Naive thymus-derived CD4-positive, alpha-beta T cell (primary cell): ENCODE measurements around the gene OGN. TPM values are rescaled to one million over a fixed set of nuclear protein-coding genes. Genes with fewer than 3 reads are reported as not detected.
"Not testable (repeated sequence)": the region's sequence is repeated elsewhere in the genome, so short reads cannot be mapped to it uniquely, and the experiment has no call there.

Source experiments
- ATAC-seq: fragments of 150-1000 bp; cut with Tn5 transposase; 2 replicates; pipeline ENCODE4 v1.10.0; 2021; ENCODE audit warnings: mild to moderate bottlenecking, moderate library complexity
- CTCF ChIA-PET: fragments of 350-600 bp; sonication (Branson Sonifier 250); formaldehyde crosslinking; loops from one replicate; lab custom pipeline; 2021; ENCODE audit warnings: antibody characterized with exemption; lab: Charles Lee
- POLR2A ChIA-PET: fragments of 350-600 bp; sonication (Branson Sonifier 250); formaldehyde crosslinking; loops from one replicate; lab custom pipeline; 2021; ENCODE audit warnings: antibody characterized with exemption, inconsistent platforms; lab: Charles Lee
- DNase-seq, 9 donors: peaks; one replicate each; pipeline versions ENCODE4 v3.0.0 to v3.0.0-alpha.2; 2020 to 2022; ENCODE audit warnings: mixed read lengths in 1 of 9
- H3K27ac ChIP-seq: one replicate; pipeline ENCODE4 v1.7.0; 2013; ENCODE audit warnings: mild to moderate bottlenecking, low read depth, low read length, moderate library complexity
- H3K27me3 ChIP-seq, 2 donors: one replicate each; pipeline ENCODE4 v1.7.0; 2013; ENCODE audit warnings: low read length in 2 of 2, mild to moderate bottlenecking in 2 of 2, moderate library complexity in 2 of 2; ENCODE audit not compliant: control insufficient read depth in 2 of 2, insufficient read depth in 2 of 2
- H3K36me3 ChIP-seq, 3 experiments: 1 replicate in 2 of 3; 2 replicates in 1 of 3; pipeline ENCODE4 v1.7.0; 2013; ENCODE audit warnings: low read length in 3 of 3, mild to moderate bottlenecking in 3 of 3, moderate library complexity in 1 of 3; ENCODE audit not compliant: insufficient read depth in 3 of 3, control insufficient read depth in 2 of 3
- H3K4me1 ChIP-seq, 2 donors: one replicate each; pipeline ENCODE4 v1.7.0; 2013; ENCODE audit warnings: low read length in 2 of 2, mild to moderate bottlenecking in 2 of 2, moderate library complexity in 1 of 2; ENCODE audit not compliant: control insufficient read depth in 2 of 2, insufficient read depth in 2 of 2
- H3K4me3 ChIP-seq: 2 replicates; pipeline ENCODE4 v1.7.0; 2013; ENCODE audit warnings: mild to moderate bottlenecking, low read length
- H3K9me3 ChIP-seq, 3 experiments: 1 replicate in 2 of 3; 2 replicates in 1 of 3; pipeline ENCODE4 v1.7.0; 2013; ENCODE audit warnings: low read length in 3 of 3; ENCODE audit not compliant: control insufficient read depth in 2 of 3
- H3K27ac Mint-ChIP-seq, 9 donors: one replicate each; pipeline ENCODE4 v1.8.0; 2020 to 2022; ENCODE audit warnings: mixed read lengths in 9 of 9, mild to moderate bottlenecking in 8 of 9, moderate library complexity in 5 of 9, inconsistent platforms in 2 of 9
- H3K27me3 Mint-ChIP-seq, 5 donors: one replicate each; pipeline ENCODE4 v1.8.0; 2021 to 2022; ENCODE audit warnings: mixed read lengths in 5 of 5, mild to moderate bottlenecking in 1 of 5
- H3K36me3 Mint-ChIP-seq, 5 donors: one replicate each; pipeline ENCODE4 v1.8.0; 2020 to 2022; ENCODE audit warnings: mixed read lengths in 5 of 5, mild to moderate bottlenecking in 3 of 5, inconsistent platforms in 1 of 5
- H3K4me1 Mint-ChIP-seq, 7 donors: one replicate each; pipeline ENCODE4 v1.8.0; 2020 to 2022; ENCODE audit warnings: mixed read lengths in 7 of 7, mild to moderate bottlenecking in 3 of 7, inconsistent platforms in 1 of 7
- H3K4me3 Mint-ChIP-seq, 10 donors: one replicate each; pipeline ENCODE4 v1.8.0; 2020 to 2022; ENCODE audit warnings: mild to moderate bottlenecking in 10 of 10, mixed read lengths in 10 of 10, moderate library complexity in 6 of 10, inconsistent platforms in 2 of 10
- H3K9me3 Mint-ChIP-seq, 11 donors: one replicate each; pipeline ENCODE4 v1.8.0; 2020 to 2022; ENCODE audit warnings: mixed read lengths in 11 of 11, mild to moderate bottlenecking in 4 of 11, inconsistent platforms in 1 of 11, moderate library complexity in 1 of 11
- intact Hi-C, 2 donors: fragments of 100-400 bp; cut with micrococcal nuclease; formaldehyde crosslinking; loops; one replicate each; pipeline ENCODE4 v1.15.1; 2023
- polyA plus RNA-seq, 2 donors: library from polyadenylated mRNA; unstranded; fragments of 300-500 nt; fragmentation: Illumina TruSeq; gene quantifications; one replicate each; pipeline ENCODE4 v1.2.3, GENCODE V29; 2021
- total RNA-seq, 6 experiments: library from RNA in 5 of 6; stranded (reverse) in 5 of 6; gene quantifications; 1 replicate in 5 of 6; 2 replicates in 1 of 6; pipeline ENCODE4 v1.2.3 and lab custom pipeline; 2021 to 2026

The OGN gene
- total and polyA plus RNA-seq, 7 experiments from 2014 or later = 0.10 to 0.27 (median 0.20) TPM; not detected in 3

DNA sequence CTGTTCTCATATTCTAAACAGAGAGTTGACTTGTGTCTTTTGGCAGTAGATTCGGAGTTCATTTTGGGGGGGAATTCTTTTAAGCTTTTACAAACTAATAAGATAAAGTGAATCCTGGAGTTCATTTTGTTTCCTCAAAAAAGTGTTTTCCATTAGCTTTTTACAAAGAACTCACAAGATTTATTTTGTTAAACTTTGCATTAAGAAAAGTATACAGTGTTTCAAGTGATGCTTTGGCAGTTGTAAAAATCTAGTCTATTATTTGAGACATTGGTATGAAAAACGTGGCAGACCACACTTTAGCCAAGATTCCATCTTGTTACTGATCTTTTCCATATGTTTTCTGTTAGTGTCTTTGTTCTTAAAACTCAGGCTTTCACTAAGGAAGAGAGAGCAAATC, 21.1 kb upstream of the OGN start:
- no peak overlapping the region for H3K4me3 Mint-ChIP-seq
- H3K27me3 Mint-ChIP-seq = peaks cover 0 to under 1% (median 0%) of the 10 kb centered on the region in 5 donors
- DNase-seq = no peak
- Histone ChIP-seq H3K27me3 (no peaks in the 10 kb centered on the region), H3K27ac (no peak overlapping the region), H3K9me3 (no peaks in the 10 kb centered on the region), H3K4me1 (no peaks in the 10 kb centered on the region), H3K4me3 (no peak overlapping the region), H3K36me3 (no peaks in the 10 kb centered on the region)
- peaks cover 0 to 2% (median 0%) of the 10 kb centered on the region in 7 donors for H3K4me1 Mint-ChIP-seq
- intact Hi-C loops = no loop called here
- H3K9me3 Mint-ChIP-seq = no peaks in the 10 kb centered on the region
- ChIA-PET POLR2A (no interaction called here), CTCF (no interaction called here)
- H3K27ac Mint-ChIP-seq = no peak overlapping the region
- ATAC-seq = no peak
- peaks cover 0 to 11% (median 7%) of the 10 kb centered on the region in 5 donors for H3K36me3 Mint-ChIP-seq

DNA sequence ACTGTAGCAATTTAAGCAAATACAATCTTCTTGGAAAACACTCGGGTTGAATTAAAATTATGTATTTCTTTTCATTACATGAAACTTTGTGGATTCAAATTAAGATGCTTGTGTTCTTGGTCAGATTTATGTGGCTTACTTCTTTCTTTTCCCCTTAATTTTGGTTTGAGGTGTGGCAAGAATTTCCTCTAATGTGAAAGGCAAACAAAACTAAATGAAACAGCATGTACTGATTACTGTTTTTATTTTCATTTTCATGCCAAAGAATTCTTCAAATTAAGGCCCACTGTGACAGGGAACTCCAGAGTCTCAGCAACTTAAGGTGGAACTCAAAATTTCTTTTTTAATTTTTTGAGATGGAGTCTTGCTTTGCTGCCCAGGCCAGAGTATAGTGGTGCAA, 20.0 kb upstream of the OGN start, which contains the start of gene OMD:
OMD (minus strand) TSS at position 132 of the 400 bp plus-strand sequence. CDS start 6,913 bp downstream, outside the sequence.
- POLR2A ChIA-PET = no interaction called here
- Mint-ChIP-seq H3K36me3 (peaks cover 0 to 17% (median 7%) of the 10 kb centered on the region in 5 donors), H3K27me3 (peaks cover 0 to 12% (median 0%) of the 10 kb centered on the region in 5 donors), H3K9me3 (peaks cover 0 to 3% (median 0%) of the 10 kb centered on the region in 11 donors), H3K4me3 (no peak within 1 kb of the TSS), H3K4me1 (peaks cover 0 to 2% (median 0%) of the 10 kb centered on the region in 7 donors), H3K27ac (no peak within 1 kb of the TSS)
- CTCF ChIA-PET = no interaction called here
- Histone ChIP-seq H3K36me3 (no peaks in the 10 kb centered on the region), H3K4me1 (no peaks in the 10 kb centered on the region), H3K27me3 (no peaks in the 10 kb centered on the region), H3K27ac (no peak within 1 kb of the TSS), H3K4me3 (no peak within 1 kb of the TSS), H3K9me3 (no peaks in the 10 kb centered on the region)
- intact Hi-C loops = no loop called here
- DNase-seq (no peak), ATAC-seq (no peak)

- H3K27me3 Mint-ChIP-seq = peaks cover 0 to 12% (median 0%) of the 10 kb centered on the region in 5 donors
- no peak for ATAC-seq
- H3K27ac Mint-ChIP-seq = no peak overlapping the region
- ChIA-PET POLR2A (no interaction called here), CTCF (no interaction called here)
- no peaks in the 10 kb centered on the region for H3K36me3 ChIP-seq
- H3K27ac ChIP-seq = no peak overlapping the region
- H3K9me3 Mint-ChIP-seq = peaks cover 0 to 3% (median 0%) of the 10 kb centered on the region in 11 donors
- intact Hi-C loops = no loop called here
- no peak for DNase-seq
- H3K4me1 Mint-ChIP-seq = peaks cover 0 to 2% (median 0%) of the 10 kb centered on the region in 7 donors
- no peak overlapping the region for H3K4me3 ChIP-seq
- no peak overlapping the region for H3K4me3 Mint-ChIP-seq
- no peaks in the 10 kb centered on the region for H3K9me3 ChIP-seq
- H3K27me3 ChIP-seq = no peaks in the 10 kb centered on the region
- no peaks in the 10 kb centered on the region for H3K4me1 ChIP-seq
- H3K36me3 Mint-ChIP-seq = peaks cover 0 to 17% (median 7%) of the 10 kb centered on the region in 5 donors
Measured at GRCh38 chr9:92423612-92424011, 19.2 kb upstream of the OGN start.

DNA sequence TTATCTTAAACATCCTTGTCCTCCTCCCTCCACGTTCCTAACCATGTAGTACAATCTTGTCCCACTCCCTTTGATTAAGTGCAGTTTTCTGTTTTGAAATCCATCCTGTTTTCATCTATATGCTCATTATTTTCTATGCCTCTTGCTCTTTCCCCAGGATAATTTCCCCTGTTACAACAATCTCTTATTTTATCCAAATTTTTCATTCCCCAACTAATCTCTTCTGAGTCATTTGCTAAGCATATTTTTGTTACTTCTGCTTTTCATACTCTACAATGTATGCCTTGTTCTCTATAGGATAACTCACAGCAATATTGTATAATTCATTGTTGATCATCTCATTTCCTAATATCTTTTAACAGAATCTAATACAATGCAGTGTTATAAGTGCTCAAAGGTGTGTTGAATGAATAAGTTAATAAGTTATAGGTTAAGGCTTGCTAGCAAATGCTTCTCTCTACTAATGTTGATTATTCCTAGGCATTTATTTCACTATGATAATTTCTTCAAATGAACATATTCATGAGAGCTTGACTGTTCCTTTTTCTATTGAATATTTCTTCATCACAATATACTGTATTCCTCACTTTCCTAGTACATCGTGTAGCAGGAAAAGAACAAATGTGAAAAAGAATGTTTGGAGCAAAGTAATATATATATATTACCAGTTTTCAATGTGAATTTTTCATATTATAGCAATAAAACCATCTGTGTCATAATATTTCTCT, 18.4 kb upstream of the OGN start:
- H3K27me3 Mint-ChIP-seq = peaks cover 0 to 12% (median 0%) of the 10 kb centered on the region in 5 donors
- ATAC-seq = no peak
- CTCF ChIA-PET = no interaction called here

GRCh38 chr9:92414566-92414965, 10.2 kb upstream of the OGN start:
- Mint-ChIP-seq H3K9me3 (peaks cover 0 to 2% (median 0%) of the 10 kb centered on the region in 11 donors), H3K36me3 (peaks cover 0 to 9% (median 0%) of the 10 kb centered on the region in 5 donors), H3K4me1 (peaks cover 0 to 5% (median 0%) of the 10 kb centered on the region in 7 donors), H3K27ac (no peak overlapping the region), H3K27me3 (peaks cover 0 to 2% (median 0%) of the 10 kb centered on the region in 5 donors), H3K4me3 (no peak overlapping the region)
- Histone ChIP-seq H3K4me1 (no peaks in the 10 kb centered on the region), H3K27me3 (no peaks in the 10 kb centered on the region), H3K27ac (no peak overlapping the region), H3K9me3 (no peaks in the 10 kb centered on the region), H3K4me3 (no peak overlapping the region), H3K36me3 (no peaks in the 10 kb centered on the region)
- intact Hi-C loops = no loop called here
- ATAC-seq (no peak), DNase-seq (no peak)
- POLR2A ChIA-PET = no interaction called here
- CTCF ChIA-PET = no interaction called here

More for the DNA sequence above, 18.4 kb upstream of the OGN start:
- Mint-ChIP-seq H3K4me1 (peaks cover 0 to 2% (median 0%) of the 10 kb centered on the region in 7 donors), H3K9me3 (peaks cover 0 to 3% (median 0%) of the 10 kb centered on the region in 11 donors), H3K4me3 (no peak overlapping the region), H3K36me3 (peaks cover 0 to 17% (median 6%) of the 10 kb centered on the region in 5 donors), H3K27ac (no peak overlapping the region)
- Histone ChIP-seq H3K36me3 (no peaks in the 10 kb centered on the region), H3K27ac (no peak overlapping the region), H3K4me1 (no peaks in the 10 kb centered on the region), H3K4me3 (no peak overlapping the region), H3K9me3 (no peaks in the 10 kb centered on the region), H3K27me3 (no peaks in the 10 kb centered on the region)
- no peak for DNase-seq
- POLR2A ChIA-PET = no interaction called here
- intact Hi-C loops = no loop called here

- H3K36me3 ChIP-seq, H3K4me1 ChIP-seq, ATAC-seq, H3K27me3 Mint-ChIP-seq, DNase-seq, H3K9me3 ChIP-seq, CTCF ChIA-PET, H3K4me3 ChIP-seq, intact Hi-C loops, H3K9me3 Mint-ChIP-seq, H3K36me3 Mint-ChIP-seq, H3K27me3 ChIP-seq, H3K27ac ChIP-seq, H3K27ac Mint-ChIP-seq, H3K4me3 Mint-ChIP-seq, POLR2A ChIA-PET: not testable (repeated sequence)
- H3K4me1 Mint-ChIP-seq = peaks cover 9 to 16% (median 13%) of the 10 kb centered on the region in 7 donors
Measured at GRCh38 chr9:92411157-92411556, 6.8 kb upstream of the OGN start.
